Measurements from ENCODE around the gene C1orf87. TPM values are rescaled to one million over a fixed set of nuclear protein-coding genes. Genes with fewer than 3 reads are reported as not detected.

Gene C1orf87
- total RNA-seq, 1 experiment from 2014 or later: not detected

GRCh38 chr1:59999746-60000145 lies 73.8 kb downstream of the C1orf87 start:
- Histone ChIP-seq H3K27ac (ENCODE audit: low read depth, low read length, poor library complexity, severe bottlenecking) (no peak overlapping the region), H3K4me3 (ENCODE audit: low read depth, low read length, poor library complexity, severe bottlenecking) (no peak overlapping the region), H3K36me3 (ENCODE audit: insufficient read depth, low read length, poor library complexity, severe bottlenecking) (no peaks in the 10 kb centered on the region), H3K9me3 (ENCODE audit: low read depth, low read length, poor library complexity, severe bottlenecking) (no peaks in the 10 kb centered on the region), H3K27me3 (replicated peaks; ENCODE audit: insufficient read depth, low read depth, low read length, poor library complexity) (no peaks in the 10 kb centered on the region), H3K4me1 (ENCODE audit: insufficient read depth, low read length, poor library complexity, severe bottlenecking) (peaks cover 13% of the 10 kb centered on the region)
- POLR2A ChIA-PET (ENCODE audit: low non-redundant PET): no interaction called here
- intact Hi-C loops (cut with micrococcal nuclease; ENCODE audit: unreplicated experiment): no loop called here
- CTCF ChIA-PET: no interaction called here
- DNase-seq (ENCODE audit: low spot score): peak; percentile 70
- TF ChIP-seq CTCF (conservative IDR thresholded peaks at IDR 0.05; ENCODE audit: low read depth, low read length) (no peak), EZH2 (IDR thresholded peaks at IDR 0.05; ENCODE audit: borderline replicate concordance, low read depth, low read length, poor library complexity, severe bottlenecking) (no peak)
- BruUV-seq (replicated peaks): no TSS peak

GRCh38 chr1:59999006-59999405 lies 74.6 kb downstream of the C1orf87 start:
- DNase-seq (ENCODE audit: low spot score): peak; percentile 55
- POLR2A ChIA-PET (ENCODE audit: low non-redundant PET): no interaction called here
- Histone ChIP-seq H3K36me3 (ENCODE audit: insufficient read depth, low read length, poor library complexity, severe bottlenecking) (no peaks in the 10 kb centered on the region), H3K9me3 (ENCODE audit: low read depth, low read length, poor library complexity, severe bottlenecking) (no peaks in the 10 kb centered on the region), H3K27me3 (replicated peaks; ENCODE audit: insufficient read depth, low read depth, low read length, poor library complexity) (no peaks in the 10 kb centered on the region), H3K4me3 (ENCODE audit: low read depth, low read length, poor library complexity, severe bottlenecking) (no peak overlapping the region), H3K4me1 (ENCODE audit: insufficient read depth, low read length, poor library complexity, severe bottlenecking) (peaks cover 13% of the 10 kb centered on the region), H3K27ac (ENCODE audit: low read depth, low read length, poor library complexity, severe bottlenecking) (no peak overlapping the region)
- no TSS peak for BruUV-seq (replicated peaks)
- intact Hi-C loops (cut with micrococcal nuclease; ENCODE audit: unreplicated experiment): no loop called here
- CTCF ChIA-PET: interaction anchor here (0.6 kb wide), 1 partner anchor 23 kb away, joined by 4 read pairs; no protein-coding TSS in a partner anchor
- no peak for TF ChIP-seq EZH2 (IDR thresholded peaks at IDR 0.05; ENCODE audit: borderline replicate concordance, low read depth, low read length, poor library complexity, severe bottlenecking)
- TF ChIP-seq CTCF (conservative IDR thresholded peaks at IDR 0.05; ENCODE audit: low read depth, low read length): no peak

- no peaks in the 10 kb centered on the region for H3K9me3 ChIP-seq (ENCODE audit: low read depth, low read length, poor library complexity, severe bottlenecking)
- intact Hi-C loops (cut with micrococcal nuclease; ENCODE audit: unreplicated experiment): no loop called here
- H3K4me1 ChIP-seq (ENCODE audit: insufficient read depth, low read length, poor library complexity, severe bottlenecking): peaks cover 13% of the 10 kb centered on the region
- no peak overlapping the region for H3K4me3 ChIP-seq (ENCODE audit: low read depth, low read length, poor library complexity, severe bottlenecking)
- BruUV-seq (replicated peaks): no TSS peak
- TF ChIP-seq CTCF (conservative IDR thresholded peaks at IDR 0.05; ENCODE audit: low read depth, low read length) (no peak), EZH2 (IDR thresholded peaks at IDR 0.05; ENCODE audit: borderline replicate concordance, low read depth, low read length, poor library complexity, severe bottlenecking) (no peak)
- H3K36me3 ChIP-seq (ENCODE audit: insufficient read depth, low read length, poor library complexity, severe bottlenecking): no peaks in the 10 kb centered on the region
- H3K27me3 ChIP-seq (replicated peaks; ENCODE audit: insufficient read depth, low read depth, low read length, poor library complexity): no peaks in the 10 kb centered on the region
- ChIA-PET CTCF (no interaction called here), POLR2A (ENCODE audit: low non-redundant PET) (no interaction called here)
- no peak for DNase-seq (ENCODE audit: low spot score)
- no peak overlapping the region for H3K27ac ChIP-seq (ENCODE audit: low read depth, low read length, poor library complexity, severe bottlenecking)
Observed at GRCh38 chr1:59997479-59998115, 76.0 kb downstream of the C1orf87 start.
